Stimulated activated CD4-positive, alpha-beta T cell treated with anti-CD3 and anti-CD28 coated beads, Interleukin-2, amount 100 ng/mL, for 4 hours (primary cell): ENCODE results near the gene ZNF385B.
"Not testable (repeated sequence)": the region's sequence is repeated elsewhere in the genome, so short reads cannot be mapped to it uniquely, and the experiment has no call there.

Source experiments
- DNase-seq: peaks from one replicate; pipeline ENCODE4 v3.0.0-alpha.2; 2020; ENCODE audit warnings: low read depth

ZNF385B gene

DNA sequence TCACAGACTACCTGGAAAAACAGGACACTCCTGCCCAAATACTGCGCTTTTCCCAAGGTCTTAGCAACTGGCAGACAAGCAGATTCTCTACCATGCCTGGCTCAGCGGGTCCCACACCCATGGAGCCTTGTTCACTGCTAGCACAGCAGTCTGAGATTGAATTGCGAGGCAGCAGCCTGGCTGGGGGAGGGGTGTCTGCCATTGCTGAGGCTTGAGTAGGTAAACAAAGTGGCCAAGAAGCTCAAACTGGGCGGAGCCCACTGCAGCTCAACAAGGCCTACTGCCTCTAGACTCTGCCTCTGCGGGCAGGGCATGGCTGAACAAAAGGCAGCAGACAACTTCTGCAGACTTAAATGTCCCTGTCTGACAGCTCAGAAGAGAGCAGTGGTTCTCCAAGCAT is 231.6 kb downstream of the ZNF385B start:
- DNase-seq, result not testable (repeated sequence)

- no peak for DNase-seq
Observed at GRCh38 chr2:179626261-179626660, 235.2 kb downstream of the ZNF385B start.

DNA sequence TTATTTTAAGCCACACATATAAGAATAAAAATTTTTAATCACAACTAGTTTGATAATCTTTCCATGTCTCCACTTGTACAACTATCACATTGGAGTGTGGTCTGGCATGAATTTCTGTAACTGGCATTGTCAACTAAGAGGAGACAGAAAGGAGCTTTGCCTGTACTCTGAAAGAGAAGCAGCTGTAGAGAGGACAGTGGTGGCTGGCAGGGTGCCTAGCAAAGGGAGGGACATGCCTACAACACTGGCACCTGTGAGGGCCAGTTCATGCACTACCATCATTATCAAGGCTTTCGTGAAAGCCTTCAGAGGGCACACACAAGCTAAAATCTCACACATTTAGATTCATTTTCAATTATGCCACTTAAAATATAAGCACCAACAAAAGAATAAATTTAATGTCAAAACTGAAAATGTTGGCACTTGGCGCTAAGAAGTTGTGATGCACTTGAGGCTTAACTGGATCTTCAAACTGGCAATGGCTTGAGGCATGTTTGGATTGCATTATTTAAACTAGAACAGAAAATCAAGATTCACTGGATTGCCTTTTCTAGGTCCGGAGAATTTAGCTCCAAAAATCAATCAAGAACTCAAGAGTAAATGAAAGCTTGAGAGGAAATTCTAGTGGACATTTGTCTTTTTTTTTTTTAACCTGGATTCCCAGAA is 238.6 kb downstream of the ZNF385B start:
- DNase-seq, result no peak

DNA sequence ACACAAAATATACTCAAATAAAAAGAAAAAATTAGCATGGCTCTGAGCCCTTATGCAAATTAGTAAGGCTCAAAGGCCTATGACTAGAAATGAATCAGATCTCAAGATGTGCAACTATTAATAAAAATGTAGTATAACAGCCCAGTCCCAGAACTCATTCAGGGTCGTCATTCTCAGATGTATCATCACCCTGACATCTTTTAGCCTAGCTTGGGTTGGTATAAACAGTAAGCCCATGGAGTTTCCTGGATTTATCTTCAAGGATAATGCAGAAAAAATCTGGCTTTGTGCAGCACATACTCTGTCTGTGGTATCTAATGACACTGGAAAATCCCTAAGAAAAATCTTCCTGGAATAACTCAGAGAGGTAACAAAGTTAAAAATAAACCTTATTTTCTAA is 239.3 kb downstream of the ZNF385B start:
- no peak for DNase-seq

DNA sequence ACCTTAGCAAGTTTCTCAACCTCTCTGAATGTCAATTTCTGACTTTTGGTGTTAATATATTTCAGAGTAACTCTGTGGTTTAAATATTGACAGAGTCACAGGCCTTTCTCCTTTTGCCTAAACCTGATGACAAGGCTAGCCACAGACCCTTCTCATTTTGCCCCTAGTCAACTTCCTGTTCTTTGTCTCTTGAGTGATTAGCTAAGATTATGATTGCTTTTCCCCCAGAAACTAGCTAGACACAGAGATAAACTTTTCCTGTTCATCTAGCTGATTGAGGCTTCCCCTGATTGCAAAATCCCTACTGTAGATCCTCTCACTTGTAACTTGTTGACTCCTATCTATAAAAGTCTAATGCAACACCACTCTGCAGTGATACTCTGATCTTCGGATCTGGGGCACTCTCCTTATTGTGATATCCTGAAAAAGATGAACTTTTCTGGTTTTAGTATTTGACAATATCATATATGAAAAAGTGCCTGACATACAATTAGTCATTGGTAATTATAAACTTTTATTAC is 241.4 kb downstream of the ZNF385B start:
- no peak for DNase-seq

GRCh38 chr2:179614121-179614520 is 247.3 kb downstream of the ZNF385B start:
- DNase-seq, result no peak

DNA sequence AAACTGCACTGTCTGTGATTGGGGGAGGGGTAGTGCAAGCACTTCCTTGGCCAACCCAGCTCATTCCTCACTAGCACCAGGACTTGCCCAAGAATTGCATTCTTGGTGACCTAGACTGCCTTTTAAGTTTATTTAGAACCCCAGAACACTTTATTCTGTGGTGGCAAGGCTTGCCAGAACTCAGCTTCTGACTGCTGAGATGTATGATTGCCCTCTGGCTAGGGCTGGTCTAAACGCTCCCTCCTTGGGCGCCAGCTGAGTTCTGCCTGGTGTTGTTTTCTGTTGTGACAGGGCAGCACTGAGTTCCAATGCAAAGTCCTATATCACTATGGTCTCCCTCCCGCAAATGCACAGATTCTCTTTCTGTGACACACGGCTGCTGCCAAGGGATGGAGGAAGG is 247.7 kb downstream of the ZNF385B start:
- no peak for DNase-seq

- DNase-seq, result no peak
Observed at GRCh38 chr2:179613299-179613651, 248.1 kb downstream of the ZNF385B start.

DNA sequence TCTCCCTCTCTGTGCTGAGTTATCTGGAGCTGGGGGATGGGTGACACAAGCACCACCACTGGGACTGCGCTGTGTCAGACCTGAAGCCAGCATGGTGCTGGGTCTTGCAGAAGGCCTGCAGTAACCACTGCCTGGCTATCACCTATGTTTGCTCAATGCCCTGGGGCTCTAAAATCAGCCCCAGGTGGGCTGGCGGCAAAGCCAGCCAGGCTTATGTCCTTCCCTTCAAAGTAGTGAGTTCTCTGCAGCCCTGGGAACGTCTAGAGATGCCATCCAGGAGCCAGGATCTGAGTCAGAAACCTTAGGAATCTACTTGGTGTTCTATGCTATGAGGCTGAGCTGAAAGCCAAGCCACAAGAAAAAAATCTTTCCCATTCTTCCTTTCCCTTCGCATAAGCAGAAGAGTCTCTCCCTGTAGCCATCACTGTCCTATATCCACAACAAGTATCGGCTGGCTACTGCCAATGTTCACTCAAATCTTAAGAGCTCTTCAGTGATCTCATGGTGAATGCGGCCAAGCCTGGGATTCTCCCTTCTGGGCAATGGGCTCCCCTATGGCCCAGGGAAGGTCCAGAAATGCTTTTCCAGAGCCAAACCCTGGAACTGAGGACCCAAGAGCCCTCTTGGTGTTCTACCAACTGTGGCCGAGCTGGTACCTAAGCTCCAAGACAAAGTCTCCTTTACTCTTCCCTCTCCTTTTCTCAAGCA is 248.7 kb downstream of the ZNF385B start:
- no peak for DNase-seq

- DNase-seq, result no peak
Observed at GRCh38 chr2:179612108-179612507, 249.3 kb downstream of the ZNF385B start.

- no peak for DNase-seq
Observed at GRCh38 chr2:179606141-179606540, 255.3 kb downstream of the ZNF385B start.

DNA sequence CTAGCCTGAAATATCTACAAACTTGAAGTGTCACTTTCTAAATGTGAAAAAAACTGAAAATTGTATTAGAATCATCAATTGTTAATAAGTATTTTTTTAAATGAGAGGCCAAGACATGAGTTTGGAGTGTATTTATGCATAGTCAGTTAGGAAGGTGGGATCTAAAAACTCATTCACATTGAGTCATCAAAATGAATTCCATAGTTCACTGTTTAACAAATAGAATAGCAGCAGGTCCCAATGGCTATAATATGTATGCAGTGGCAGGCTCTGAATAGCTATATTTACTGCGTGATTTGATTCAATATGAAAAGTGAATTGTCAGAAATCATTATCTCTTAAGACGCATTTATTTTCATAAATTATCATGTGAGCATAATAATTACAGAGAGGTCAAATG is 256.1 kb downstream of the ZNF385B start:
- DNase-seq, result no peak

DNA sequence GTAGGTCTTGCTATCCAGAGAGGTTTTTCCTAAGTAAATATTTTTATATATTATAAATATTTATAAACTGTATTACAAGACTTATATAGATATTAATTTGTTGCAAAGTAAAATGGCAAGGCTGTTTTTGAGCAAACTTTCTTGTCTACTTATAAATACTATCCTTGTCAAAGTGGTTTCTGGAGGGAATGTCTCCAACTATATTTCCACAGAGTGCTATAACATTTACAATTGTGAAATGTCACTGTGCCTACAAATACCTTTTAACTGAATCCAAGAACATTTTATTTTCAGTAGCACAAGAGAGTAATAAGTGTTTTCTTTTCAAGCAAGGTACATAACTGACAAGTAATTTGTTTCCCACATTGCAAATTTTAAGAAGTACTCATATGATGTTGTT is 256.8 kb downstream of the ZNF385B start:
- no peak for DNase-seq

DNA sequence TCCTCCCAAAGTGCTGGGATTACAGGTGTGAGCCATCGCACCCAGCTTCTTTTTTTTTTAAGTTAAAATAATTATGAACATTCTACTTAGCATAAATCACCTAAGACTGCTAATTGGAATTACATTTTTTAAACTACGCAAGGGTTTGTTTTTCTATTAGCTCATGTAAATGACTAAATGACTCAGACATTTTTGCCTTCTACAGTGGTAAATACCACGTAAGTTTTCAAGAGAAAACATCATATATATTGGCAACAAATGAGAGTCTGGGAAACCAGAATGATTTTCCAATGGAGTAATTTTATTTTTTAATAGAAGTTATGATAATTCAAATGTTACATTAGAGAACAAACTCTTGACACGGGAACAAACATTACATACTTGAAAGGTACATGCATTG is 259.0 kb downstream of the ZNF385B start:
- no peak for DNase-seq

DNA sequence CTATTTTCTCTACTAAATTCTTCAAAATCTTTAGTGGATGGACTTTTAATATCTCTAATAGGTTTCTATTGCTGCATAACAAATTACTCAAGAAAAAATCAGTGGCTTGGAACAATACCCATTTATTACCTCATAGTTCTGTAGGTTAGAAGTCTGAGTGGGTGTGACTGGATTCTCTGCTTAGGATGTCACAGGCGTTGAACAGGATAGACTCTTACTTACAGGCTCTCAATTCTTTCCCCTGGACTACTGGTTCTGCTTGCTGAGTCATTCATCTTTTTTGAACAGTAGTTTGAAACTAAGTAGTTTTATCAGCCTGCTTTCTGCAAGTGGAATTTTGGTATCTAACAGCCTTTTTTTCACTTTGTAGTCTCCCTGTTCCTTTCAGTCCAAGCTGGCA is 265.4 kb downstream of the ZNF385B start:
- DNase-seq, result no peak

DNA sequence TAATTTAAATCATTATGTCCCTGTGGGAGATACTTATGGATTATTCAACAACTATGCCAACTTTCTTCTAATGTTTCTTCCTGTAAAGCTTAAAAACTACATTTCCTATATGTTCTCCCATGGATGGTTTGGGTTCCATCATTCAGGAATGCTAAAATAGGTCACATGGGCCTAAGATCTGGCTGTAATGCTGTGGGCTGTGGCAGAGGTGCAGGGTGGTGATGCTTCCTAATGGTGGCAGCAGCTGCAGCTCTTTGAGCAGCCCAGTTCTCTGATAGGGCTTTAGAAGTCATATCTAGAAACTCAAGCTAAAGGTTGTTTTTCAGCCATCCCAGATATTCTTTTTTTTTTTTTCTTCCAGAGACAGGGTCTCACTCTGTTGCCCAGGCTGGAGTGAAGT is 266.1 kb downstream of the ZNF385B start:
- DNase-seq, result no peak

DNA sequence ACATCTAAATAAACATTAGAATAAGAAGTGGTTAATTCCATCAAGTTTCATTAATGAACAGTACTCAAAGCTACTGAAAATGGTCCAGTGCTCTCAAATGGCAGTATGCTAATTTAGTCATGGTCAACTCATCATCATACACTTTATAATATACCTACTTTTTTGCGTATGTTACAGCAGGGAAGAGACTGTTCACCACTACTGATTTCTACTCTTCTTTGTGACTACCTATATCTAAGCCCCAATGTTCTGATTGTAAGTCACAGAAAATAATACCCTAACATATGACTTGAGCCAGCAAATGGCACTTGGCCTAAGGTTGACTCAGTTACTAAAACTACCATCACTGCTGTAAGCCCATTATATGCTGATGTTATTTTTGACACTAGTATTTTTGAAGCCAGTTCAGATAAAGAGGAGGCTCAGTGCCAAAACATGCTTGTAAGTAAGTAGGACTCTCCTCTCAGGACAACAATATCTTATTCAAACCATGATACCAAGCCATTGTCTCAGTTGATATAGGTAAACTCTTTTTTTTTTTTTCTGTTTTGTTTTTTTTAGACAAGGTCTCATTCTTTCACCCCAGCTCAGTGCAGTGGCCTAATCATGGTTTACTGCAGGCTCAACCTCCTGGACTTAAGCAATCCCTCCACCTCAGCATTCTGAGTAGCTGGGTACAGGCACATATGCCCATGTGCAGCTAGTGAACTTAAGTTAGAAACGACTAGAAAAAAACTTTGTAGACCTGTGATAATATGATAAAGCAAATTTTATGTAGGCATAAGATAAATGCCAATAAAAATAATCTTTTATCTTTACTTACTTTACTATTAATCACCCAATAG is 266.9 kb downstream of the ZNF385B start:
- no peak for DNase-seq

DNA sequence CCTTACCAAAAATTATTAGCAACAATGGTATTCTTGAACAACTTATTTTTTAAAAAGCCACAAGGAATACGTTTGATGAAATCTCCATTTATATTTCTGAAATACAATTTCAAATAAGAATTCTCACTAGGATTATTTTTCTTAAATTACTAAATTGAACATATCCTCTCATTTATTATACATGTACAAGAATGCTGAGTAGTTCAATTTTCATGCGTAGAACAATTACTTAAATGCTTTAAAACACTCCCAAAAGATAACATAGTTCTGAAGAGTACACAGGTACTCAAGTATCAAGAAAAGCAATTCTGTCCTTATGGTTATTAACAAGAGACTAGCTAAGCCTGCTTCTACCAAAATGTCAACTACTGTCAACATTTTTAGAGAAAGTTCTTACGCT is 268.1 kb downstream of the ZNF385B start:
- no peak for DNase-seq

DNA sequence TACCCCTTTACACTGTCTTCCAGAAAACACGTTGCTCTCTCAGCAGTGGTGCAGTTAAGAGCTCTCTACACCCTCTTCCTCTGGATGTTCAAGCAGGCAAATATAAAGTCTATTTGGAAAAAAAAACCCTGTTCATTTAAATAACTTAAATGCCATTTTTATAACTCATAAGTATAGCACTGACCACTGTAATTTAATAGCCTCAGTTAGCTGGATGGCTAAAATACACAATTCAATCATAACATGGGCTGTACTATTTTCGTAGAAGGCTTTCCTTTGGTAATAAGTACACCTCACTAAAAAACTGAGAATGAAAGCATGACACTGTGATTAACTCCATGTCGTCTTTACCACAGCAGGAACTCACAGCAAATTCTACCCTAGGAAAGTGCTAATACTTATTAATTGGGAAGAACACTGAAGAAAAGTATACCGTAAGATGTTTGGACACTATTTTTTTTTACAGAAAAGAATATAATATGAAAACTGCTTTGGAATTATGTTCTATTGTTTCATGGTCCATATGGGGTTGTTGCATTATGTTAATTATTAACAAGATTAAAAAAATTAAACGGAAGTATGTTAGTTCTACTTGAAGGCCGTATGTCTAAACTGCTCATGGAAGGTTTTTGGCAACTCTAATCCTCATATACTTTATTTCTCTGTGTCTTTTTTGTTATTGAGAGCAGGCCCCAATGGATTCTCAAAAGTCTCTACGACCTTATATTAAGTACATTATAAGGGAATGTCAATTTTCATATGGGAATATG is 269.1 kb downstream of the ZNF385B start:
- DNase-seq, result no peak

DNA sequence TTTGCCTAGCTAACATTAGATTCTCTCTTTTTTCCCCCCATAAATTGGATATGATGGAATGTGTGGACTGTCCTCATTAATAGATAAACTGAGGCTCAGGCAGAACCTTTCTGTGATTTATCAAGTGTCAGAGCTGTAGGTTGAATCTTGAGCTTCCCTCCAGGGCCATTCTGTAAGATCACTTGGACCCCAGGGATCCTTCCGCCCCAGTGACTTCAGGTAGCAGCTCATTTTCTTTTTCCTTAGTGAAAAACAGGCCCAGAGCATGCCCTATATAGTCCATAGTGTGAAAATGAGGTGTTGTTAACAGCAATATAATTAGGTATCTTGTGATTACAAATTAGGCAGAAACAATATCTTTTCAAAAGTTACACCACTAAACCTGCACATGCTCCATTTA is 269.7 kb downstream of the ZNF385B start:
- DNase-seq, result no peak

- DNase-seq, result no peak
Observed at GRCh38 chr2:179588486-179589145, 272.8 kb downstream of the ZNF385B start.

DNA sequence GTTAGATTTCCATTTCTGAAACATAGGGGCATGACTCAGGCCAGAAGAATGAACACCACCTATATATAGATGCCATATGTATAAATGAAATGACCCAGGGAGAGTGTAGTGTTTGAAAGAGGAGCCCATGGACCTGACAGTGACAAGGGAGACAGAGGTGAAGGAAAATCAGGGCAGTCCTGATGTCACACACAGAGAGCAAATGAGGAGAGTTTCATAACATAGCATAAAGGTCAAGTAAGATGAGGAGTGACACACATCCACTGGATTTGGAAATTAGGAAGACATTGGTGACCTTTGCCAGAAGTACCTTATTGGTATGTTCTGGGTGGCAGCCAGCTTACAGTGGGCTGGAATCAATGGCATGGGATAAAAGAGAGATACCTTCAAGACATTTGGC is 276.7 kb downstream of the ZNF385B start:
- DNase-seq, result no peak
